Smooth muscle cell of the brain vasculature (primary cell): Measurements from ENCODE around the gene DEPDC1B.
A peak's percentile ranks its signal among the peaks of the same experiment; 100 is the strongest.
"Not testable (repeated sequence)": the region's sequence is repeated elsewhere in the genome, so short reads cannot be mapped to it uniquely, and the experiment has no call there.

Experiments
- DNase-seq: peaks from one replicate; pipeline ENCODE4 v3.0.0-alpha.2; 2012; ENCODE audit warnings: low read depth, low spot score

The DEPDC1B gene, protein sequence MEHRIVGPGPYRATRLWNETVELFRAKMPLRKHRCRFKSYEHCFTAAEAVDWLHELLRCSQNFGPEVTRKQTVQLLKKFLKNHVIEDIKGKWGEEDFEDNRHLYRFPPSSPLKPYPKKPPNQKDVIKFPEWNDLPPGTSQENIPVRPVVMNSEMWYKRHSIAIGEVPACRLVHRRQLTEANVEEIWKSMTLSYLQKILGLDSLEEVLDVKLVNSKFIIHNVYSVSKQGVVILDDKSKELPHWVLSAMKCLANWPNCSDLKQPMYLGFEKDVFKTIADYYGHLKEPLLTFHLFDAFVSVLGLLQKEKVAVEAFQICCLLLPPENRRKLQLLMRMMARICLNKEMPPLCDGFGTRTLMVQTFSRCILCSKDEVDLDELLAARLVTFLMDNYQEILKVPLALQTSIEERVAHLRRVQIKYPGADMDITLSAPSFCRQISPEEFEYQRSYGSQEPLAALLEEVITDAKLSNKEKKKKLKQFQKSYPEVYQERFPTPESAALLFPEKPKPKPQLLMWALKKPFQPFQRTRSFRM

DNA sequence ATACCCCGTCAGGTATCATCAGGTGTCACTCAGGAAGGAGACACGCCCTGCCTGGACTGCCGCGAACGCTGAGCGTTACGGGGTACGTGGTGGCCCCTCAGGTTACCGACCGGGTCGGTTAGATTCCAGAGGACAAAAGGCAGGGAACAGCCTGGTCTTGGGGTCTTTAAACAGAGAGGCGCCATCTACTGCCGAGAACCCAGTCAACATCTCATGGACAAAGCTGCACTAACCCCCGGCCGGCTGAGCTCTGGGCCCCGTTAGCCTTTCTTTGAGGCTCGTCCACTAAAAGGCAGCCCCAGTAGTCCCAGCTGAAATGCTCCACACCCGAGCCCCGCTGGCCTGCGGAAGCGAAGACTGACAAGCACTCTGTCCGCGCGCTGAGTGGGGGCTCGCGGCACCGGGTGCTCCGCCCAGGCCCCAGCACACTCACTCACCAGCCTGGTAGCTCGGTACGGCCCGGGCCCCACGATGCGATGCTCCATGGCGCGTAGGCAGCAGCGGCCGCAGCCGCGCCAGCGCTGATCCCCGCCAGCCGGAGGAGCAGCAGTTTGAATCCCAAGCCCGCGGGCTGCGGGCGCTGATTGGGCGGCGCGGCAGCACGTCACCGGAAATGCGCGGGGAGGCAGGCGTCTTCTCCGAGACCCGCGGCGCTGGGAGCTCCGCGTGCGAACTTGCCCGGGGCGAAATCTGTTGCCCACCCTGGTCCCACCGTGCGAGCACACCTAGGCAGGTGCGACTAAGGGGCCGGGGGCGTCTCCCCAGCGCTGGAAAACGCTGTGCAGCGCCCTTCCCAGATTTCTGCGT lies at the start of gene DEPDC1B:
Gene DEPDC1B (minus strand): TSS at position 558 of the 807 bp plus-strand sequence. CDS start 73 bp downstream, at position 485.
- DNase-seq, result peak; percentile 67

DNA sequence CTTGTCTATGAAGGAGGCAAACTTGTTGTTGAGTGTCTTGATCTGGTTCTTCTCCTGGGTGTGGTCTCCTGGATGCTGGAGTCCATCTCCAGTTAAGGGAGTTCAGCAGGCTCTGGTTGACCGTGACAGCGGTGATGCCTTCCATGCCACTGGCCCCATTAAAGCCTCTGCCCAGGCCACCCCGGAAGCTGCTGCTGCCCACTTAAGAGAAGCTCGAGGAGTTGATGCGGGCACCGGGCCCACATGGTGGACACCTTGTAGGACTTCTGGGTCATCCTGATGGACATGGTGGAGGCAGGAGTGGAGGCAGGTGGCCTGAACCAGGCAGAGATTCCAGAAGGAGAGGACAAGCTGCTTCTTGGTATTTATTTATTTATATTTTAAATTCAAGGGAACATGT lies 44.7 kb upstream of the DEPDC1B start:
- DNase-seq, result no peak

DNA sequence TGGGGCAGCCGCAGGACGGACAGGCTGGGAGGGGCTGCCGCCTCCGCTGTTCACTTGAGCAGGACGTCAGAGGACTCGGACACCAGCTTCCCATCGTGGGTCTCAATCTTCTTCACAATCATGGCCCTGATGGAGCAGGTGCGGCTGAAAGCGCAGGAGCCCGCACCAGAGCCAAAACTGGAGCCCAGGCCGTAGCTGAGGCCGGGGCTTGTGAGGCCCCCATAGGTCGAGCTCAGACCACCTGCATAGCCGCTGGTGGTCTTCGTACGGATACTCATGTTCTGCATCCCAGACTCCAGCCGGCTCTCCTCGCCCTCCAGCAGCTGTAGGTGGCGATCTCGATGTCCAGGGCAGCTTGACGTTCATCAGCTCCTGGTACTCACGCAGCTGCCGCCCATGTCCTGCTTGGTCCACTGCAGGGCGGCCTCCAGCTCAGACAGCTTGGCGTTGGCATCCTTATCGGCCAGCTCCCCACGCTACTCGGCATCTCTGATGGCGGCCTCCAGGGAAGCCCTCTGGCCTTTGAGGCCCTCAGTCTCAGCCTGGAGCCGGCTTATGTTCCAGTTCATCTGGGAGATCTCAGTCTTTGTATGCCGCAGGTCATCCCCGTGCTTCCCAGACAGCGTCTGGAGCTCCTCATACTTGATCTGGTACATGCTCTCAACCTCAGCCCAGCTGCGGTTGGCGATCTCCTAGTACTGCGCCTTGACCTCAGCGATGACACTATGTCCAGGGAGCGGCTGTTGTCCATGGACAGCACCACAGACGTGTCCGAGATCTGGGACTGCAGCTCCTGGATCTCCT lies 43.7 kb upstream of the DEPDC1B start:
- DNase-seq, result no peak

DNA sequence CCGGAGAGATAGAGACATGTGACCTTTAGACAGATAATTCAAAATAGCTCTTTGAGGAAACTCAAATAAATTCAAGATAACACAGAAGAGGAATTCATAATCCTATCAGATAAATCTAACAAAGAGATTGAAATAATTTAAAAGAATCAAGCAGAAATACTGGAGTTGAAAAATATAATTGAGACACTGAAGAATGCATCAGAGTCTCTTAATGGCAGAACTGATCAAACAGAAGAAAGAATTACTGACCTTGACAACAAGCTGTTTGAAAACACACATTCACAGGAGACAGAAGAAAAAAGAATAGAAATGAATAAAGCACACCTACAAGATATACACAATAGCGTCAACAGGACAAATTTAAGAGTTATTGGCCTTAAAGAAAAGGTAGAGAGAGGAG lies 40.4 kb upstream of the DEPDC1B start:
- no peak for DNase-seq

DNA sequence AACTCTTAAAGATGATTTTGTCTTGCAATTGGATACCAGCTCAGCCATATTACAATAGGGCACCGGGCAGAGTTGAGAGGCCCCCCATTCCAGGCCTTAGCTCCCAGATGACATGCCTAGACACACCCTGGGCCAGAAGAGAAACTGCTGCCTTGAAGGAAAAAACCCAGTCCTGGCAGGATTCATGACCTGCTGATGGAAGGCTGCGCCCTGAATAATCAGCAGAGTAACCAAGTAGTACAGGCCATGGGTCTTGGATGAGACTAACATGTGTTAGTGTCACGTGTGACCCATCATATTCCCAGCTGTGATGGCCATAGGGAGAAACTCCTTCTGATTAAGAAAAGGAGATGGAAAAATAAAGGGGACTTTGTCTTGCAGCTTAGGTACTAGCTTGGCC lies 39.0 kb upstream of the DEPDC1B start:
- no peak for DNase-seq

DNA sequence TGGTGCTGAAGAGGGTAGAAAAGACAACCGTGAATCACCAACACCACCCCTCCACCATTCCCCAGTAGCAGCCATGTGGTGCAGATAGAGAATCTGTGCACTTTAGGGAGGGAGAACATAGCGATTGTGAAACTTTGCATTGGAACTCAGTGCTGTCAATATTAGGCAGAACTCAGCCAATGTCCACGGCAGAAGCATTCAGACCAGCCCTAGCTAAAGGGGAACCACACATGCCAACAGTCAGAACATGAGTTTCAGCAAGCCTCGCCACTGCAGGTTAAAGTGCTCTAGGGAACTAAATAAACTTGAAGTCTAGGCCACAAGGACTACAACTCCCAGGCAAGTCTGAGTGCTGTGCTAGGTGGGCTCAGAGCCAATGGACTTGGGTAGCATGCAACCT lies 38.5 kb upstream of the DEPDC1B start:
- DNase-seq, result no peak

DNA sequence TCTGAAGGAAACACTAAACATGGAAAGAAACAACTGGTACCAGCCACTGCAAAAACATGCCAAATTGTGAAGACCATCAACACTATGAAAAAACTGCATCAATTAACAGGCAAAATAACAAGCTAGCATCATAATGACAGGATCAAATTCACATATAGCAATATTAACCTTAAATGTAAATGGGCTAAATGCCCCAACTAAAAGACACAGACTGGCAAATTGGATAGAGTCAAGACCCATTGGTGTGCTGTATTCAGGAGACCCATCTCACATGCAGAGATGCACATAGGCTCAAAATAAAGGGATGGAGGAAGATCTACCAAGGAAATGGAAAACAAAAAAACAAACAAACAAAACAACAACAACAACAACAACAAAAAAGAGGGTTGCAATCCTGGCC lies 30.9 kb upstream of the DEPDC1B start:
- not testable (repeated sequence) for DNase-seq

DNA sequence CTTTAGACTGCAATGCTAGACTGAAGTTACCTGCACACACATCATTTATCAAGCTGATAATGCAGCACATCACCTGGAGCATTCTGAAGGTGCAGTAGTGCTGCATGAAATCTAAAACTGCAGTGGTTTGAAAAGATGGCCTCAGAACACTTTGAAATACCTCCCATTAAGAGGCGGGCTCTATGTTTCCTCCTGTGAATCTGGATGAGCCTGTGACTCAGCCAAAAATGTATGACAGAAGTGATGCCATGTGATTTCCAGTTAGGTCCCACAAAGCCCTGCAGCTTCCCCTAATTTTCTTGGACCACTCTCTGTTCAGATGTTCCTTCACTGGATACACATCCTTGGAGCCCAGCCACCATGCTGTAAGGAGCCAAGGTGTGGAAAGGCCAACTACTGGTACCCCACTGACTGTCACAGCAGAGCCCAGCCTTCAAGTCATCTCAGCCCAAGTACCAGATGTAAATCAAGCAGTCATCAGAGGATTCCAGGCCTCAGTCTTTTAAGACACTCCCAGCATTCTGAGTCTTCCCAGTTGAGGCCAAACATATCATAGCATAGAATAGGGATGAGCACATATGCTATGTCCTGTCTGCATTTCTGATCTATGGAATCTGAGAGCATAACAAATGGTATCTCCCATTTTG lies 27.2 kb upstream of the DEPDC1B start:
- no peak for DNase-seq

DNA sequence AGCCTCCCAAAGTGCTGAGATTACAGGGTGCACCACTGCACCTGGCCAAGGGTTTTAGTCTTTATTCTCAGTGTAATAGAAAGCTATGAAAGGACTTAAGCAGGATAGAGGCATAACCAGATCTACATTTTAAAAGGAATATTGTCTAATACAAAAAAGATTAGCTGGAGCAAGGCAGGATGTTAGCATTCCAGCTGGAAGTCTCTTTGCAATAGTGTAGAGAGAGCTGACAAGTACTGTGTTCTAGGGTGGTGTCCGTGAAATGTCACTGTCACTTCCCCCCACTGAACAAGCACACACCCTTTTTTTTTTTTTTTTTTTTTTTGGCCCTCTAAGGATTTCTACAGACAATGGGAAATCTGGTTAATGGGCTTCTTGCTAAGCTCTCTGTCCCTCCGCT lies 24.2 kb upstream of the DEPDC1B start:
- no peak for DNase-seq

DNA sequence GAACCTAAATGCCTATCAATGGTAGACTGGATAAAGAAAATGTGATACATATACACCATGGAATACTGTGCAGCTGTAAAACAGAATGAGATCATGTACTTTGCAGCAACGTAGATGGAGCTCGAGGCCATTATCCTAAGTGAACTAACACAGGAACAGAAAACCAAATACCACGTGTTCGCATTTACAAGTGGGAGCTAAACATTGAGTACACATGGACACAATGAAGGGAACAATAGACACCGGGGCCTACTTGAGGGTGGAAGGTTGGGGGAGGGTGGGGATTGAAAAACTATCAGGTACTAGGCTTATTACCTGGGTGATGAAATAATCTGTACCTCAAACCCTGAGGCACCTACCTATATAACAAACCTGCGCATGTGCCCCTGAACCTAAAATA lies 22.4 kb upstream of the DEPDC1B start:
- no peak for DNase-seq

DNA sequence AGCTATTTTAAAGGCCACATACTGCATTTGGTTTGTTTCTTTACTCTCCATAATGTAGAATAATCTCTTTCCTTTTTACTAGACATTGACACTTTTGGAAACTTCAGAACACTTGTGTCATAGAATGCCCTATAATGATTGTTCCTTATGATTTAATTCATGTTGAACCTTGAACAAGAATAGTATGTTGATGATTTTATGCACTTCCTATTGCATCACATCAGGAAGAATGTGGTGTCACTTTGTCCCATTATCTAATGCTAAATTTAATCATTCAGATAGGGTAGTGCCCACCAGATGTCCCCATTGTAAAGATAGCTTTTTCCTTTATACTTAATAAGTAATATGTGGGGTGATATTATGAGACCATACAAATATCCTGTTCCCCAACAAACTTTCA lies 19.4 kb upstream of the DEPDC1B start:
- DNase-seq, result no peak

DNA sequence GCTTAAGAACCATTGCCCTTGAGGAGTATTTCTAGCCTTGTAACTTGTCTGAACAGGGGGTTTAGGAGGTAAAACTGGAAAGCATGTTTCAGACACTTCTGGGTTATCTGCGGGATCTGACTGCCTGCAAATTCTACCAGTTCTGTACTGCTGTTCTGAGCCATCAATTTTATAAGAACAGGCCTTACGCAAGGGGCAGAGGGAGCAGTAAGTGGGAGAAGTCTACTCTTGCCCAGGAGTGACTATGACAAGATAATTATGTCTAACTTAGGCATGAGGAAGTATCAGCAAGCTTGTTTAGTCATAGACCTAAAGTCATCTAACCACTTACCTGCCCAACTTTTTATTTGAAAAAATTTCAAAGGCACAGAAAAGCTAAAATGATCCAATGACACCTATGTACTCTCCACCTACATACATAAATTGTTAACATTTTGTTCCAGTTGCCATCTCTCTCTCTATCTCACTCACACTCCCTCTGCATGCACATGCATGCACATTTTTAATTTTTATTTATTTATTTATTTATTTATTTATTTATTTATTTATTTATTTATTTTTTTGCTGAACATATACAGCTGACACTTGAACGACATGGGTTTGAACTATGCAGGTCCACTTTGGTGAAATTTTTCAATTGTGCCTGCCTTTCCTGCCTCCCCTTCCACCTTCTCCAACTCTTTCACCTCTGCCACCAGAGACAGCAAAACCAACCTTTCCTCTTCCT lies 18.4 kb upstream of the DEPDC1B start:
- no peak for DNase-seq

DNA sequence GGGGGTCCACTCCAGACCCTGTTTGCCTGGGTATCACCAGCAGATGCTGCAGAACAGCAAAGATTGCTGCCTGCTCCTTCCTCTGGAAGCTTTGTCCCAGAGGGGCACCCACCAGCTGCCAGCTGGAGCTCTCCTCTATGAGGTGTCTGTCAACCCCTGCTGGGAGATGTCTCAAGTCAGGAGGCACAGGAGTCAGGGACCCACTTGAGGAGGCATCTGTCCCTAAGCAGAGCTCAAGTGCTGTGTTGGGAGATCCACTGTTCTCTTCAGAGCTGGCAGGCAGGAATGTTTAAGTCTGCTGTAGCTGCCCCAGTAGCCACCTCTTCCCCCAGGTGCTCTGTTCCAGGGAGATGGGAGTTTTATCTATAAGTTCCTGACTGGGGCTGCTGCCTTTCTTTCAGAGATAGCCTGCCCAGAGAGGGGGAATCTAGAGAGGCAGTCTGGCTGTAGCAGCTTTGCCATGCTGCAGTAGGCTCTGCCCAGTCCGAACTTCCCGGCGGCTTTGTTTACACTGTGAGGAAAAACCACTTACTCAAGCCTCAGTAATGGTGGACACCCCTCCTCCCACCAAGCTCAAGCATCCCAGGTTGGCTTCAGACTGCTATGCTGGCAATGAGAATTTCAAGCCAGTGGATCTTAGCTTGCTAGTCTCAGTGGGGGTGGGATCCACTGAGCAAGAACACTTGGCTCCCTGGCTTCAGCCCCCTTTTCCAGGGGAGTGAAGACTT lies 15.4 kb upstream of the DEPDC1B start:
- not testable (repeated sequence) for DNase-seq

DNA sequence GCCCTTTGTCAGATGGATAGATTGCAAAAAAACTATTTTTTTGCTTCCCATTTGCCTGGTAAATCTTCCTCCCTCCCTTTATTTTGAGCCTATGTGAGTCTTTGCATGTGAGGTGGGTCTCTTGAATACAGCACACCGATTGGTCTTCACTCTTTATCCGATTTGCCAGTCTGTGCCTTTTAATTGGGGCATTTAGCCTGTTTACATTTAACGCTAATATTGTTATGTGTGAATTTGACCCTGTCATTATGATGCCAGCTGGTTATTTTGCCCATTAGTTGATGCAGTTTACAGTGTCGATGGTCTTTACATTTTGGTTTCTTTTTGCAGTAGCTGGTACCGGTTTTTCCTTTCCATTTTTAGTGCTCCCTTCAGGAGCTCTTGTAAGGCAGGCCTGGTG lies 13.0 kb upstream of the DEPDC1B start:
- DNase-seq, result no peak

DNA sequence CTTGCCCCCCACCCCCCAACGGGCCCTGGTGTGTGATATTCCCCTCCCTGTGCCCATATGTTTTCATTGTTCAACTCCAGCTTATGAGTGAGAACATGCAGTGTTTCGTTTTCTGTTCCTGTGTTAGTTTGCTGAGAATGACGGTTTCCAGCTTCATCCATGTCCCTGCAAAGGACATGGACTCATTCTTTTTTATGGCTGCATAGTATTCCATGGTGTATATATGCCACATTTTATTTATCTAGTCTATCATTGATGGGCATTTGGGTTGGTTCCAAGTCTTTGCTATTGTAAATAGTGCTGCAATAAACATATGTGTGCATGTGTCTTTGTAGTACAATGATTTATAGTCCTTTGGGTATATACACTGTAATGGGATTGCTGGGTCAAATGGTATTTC lies 11.9 kb upstream of the DEPDC1B start:
- not testable (repeated sequence) for DNase-seq

DNA sequence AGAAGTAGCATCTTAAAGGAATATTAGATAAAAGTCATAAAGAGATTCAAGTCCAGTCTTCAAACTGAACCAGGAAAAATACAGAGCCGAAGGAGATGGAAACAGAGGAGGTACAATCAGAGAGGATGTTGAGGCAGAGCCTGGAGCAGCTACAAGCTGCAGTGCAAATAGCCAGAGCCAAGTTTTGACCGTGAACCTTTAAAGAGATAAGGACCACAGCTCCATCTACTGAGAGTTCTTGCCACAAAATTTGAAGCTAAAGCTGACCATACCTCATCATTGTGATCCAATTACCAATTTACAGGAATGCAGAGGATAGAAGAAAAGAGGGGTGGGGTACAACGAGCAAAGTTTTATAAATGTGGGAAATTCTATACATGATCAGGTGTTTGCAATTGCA lies 10.4 kb upstream of the DEPDC1B start:
- DNase-seq, result no peak

DNA sequence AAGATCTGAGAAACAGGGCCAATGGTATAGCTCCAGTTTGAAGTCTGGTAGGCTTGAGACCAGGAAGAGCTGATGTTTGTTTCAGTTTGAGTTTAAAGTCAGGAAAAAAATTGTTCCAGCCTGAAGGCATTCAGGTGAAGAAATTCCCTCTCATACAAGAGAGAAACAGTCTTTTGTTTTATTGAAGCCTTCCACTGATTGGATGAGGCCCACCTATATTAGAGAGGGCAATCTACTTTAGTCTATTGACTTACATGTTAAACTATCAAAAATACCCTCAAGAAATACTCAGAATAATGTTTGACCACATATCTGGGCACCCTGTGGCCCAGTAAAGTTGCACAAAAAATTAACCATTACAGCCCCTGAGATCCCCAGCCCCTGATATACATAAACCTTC lies 5.2 kb upstream of the DEPDC1B start:
- DNase-seq, result no peak

DNA sequence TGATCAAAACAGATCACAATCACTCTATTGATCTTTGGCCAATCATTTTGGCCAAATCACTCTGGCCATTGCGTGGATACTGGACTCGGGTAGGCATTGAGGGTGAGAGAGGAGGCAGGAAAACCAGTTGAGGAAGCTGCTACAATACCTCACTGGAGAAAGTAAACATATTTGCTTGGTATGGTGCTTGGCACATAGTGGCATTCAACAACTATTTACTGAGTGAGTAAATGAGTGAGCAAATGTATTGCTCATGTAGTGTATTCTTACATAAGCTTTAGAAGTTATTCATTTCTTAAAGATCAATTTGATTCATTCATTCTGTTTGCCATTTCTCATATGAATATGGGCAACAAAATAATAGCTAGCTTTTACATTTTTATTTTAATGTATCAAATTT lies 4.0 kb upstream of the DEPDC1B start:
- no peak for DNase-seq

DNA sequence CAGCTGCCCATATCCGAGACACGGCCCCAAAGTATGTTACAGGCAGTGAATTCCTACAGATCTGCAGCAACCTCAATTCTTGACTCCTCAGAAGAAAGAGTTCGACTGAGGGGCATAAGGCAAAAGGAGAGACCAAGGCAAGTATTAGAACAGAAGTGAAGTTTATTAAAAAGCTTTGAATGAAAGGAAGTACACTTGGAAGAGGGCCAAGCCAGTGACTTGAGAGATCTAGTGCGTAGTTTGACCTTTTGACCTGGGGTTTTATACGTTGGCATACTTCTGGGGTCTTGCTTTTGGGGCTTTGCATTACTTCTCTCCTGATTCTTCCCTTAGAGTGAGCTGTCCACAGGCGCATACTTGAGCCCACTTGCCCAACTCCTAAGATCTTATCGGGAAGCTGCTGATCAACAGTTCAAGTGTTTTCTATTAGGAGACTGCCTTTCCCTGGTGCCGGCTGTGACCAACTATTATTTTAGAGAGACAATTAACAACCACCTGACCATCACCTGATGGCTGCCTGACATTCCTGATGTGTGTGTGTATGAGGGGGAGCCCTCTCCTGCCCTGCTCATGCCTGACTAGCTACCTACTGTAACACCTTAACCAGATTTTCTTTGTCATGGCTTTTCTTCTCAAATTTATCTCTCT lies 1.5 kb upstream of the DEPDC1B start:
- DNase-seq, result no peak

DNA sequence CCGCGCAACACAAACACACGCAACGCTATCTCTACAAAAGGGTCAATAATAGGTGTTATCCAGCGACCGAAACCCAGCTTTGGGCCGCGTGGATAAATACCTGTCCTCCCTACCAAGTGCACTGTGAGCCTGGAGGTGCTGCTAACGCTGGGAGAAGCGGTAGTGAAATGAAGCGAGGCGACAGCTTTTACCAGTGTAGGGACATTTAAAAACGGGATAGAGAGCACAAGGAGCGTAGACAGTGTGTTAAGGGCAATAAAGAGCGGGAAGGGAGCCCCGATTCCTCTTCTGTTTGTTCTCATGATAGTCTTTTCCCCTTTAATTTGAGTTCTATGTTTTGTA lies 421 bp upstream of the DEPDC1B start:
- no peak for DNase-seq
